ENCODE measurements around the gene SPNS2.

SPNS2 gene

DNA sequence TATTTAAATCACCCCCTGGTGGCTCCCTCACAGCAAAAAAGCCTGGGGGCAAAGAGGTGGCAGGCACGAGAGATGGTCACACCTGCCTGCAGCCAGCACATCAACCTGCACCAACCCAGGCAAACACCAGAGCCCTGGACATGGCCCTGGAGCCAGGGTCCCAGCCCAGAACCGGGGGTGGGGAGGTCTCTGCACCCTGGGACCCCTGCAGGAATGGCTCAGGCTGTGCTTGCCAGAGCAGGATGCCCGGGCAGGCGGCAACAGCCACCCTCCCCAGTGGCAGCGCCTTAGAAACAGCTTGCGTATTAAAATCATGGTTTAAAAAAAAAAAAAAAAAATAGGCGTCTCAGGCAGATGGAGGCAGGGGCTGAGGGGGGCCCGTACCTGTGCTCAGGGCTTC, 40.3 kb downstream of the SPNS2 start:
- no peak for DNase-seq

DNA sequence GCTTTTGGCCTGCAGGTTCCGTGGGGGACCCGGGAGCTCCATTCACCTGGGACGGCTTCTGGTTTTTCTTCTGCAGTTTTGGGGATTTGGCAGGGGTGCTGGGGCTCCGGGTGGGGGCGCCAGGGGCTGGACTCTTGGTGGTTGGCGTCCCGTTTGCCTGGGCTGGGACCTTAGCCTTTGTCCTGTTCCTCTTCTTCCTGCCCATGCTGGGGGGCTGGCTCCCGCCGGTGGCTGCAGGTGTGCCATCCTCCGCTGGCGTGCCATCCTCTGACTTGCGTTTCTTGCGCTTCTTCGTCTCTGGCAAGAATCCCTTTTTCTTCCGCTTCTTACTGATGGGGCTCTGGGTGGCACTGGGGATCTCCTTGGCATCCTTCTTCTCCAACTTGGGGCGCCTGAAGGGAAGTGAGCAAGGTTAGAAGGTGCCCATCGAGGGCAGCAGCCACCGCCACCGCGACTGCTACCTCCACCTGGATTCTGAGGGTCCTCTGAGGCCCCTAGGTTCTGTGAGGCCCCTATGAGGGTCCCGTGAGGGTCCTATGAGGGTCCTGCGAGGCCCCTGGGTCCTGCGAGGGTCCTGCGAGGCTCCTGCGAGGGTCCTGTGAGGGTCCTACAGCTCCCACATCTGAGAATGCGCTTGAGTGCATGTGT, 41.0 kb downstream of the SPNS2 start:
- no peak for DNase-seq

GRCh38 chr17:4540224-4540651, 41.6 kb downstream of the SPNS2 start:
- no peak for DNase-seq

- no peak for DNase-seq
These were observed 42.1 kb downstream of the SPNS2 start for GRCh38 chr17:4540687-4541327.

DNA sequence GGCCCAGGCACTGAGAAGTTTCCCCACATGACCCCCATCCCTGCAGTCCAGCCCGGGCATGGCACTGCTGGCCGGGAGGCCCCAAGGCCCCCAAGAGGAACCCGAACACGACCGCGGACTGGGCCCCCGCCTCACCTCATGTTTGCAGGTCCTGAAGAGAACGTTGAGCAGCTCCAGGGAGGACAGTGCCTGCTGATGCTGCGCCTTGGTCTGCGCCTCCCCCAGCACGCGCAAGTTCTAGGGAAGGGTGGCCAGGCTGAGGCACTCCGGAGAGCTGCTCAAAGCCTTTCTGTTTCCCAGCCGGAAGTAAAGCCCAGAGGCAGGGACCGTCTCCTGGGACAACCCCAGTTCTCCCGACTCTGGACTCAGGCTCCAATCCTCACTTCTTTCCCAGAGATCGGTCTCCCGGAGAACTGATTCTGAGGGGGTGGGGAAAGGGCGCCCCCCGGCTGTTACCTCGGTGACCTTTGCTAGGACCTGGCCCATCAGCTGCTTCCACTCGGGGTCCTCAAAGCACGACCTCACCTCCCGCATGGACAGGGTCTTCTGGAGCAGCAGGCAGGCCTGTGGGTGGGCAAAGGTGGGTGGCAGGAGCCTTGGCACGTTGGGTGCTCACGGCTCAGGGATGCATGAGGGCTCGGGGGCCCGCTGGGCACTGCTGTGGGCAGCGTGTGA, 42.8 kb downstream of the SPNS2 start:
- no peak for DNase-seq

DNA sequence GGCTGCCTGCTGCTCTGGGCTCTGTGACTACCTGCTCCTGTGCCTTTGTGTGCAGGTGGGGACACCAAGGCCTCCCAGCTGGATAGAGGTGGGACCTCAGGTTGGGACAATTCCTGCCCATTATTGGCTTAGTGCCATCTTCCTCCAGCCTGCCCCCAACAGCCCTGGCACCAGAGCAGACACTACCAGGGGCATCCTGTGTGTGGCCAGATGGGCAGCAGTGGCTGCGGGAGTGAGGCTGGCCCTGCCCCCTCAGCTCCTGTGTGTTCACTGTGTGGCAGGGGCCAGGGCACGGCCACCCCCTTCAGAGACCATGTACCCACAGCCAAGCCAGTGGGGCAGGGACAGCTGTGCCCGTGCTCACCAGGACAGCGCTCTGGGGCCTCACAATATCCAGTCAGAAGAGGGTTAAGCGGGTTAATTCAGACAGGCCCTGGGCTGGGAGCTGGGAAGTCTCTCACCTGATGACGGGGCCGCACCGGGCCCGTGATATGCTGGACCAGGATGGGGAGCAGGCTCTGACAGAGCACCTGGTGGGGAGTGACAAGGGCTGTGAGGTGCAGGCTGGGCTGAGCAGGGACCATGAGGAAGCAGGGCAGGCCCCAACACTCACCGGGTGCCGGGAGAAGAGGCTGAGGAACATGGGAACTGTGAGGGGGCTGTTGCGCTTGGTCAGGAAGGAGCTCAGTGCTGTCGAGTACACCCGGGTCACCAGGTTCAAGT, 43.5 kb downstream of the SPNS2 start:
- DNase-seq, result no peak

DNA sequence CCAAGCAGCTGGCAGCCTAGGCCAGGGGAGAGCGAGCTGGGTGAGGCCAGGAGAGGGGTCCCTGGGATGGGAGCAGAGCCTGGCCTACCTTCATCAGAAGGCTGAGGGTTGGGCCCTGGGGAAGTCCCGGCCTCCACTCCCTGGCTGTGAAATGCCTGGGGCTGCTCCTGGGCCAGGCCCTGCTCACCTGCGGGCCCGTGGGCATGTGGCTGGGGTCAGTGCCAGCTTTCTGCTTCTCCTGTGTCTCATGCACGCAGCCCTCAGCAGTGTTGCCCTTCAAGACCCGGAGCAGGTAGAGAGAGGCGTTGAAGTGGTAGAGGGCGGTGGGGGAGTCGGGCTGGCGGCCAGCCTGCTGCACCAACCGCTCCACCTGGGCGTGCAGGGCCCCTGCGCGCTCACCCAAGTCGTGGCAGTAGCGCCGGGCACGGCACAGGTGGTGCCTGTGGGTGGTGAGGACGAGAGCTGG, 44.1 kb downstream of the SPNS2 start:
- DNase-seq, result no peak

DNA sequence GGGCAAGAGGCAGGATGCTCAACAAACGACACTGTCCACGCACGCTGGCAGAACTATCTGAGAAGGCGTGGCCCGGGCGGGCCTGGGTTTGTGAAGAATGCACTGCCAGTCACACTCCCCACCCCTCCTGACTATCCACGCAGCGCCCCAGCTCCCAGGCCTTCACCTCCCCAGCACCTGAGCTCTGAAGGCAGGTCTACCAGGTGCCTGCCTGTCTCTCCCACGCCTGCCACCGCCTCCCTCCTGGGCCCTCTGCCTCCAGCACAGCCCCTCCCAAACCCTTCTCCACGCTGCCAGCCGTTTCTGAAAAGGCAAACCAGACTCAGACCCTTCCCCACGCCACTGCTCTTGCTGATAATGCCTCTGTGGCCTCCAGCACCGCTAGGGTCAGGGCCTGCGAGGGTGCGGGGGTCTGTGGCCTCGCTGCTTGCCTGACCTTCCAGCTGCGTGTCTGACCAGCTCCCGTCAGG, 44.9 kb downstream of the SPNS2 start:
- no peak for DNase-seq

DNA sequence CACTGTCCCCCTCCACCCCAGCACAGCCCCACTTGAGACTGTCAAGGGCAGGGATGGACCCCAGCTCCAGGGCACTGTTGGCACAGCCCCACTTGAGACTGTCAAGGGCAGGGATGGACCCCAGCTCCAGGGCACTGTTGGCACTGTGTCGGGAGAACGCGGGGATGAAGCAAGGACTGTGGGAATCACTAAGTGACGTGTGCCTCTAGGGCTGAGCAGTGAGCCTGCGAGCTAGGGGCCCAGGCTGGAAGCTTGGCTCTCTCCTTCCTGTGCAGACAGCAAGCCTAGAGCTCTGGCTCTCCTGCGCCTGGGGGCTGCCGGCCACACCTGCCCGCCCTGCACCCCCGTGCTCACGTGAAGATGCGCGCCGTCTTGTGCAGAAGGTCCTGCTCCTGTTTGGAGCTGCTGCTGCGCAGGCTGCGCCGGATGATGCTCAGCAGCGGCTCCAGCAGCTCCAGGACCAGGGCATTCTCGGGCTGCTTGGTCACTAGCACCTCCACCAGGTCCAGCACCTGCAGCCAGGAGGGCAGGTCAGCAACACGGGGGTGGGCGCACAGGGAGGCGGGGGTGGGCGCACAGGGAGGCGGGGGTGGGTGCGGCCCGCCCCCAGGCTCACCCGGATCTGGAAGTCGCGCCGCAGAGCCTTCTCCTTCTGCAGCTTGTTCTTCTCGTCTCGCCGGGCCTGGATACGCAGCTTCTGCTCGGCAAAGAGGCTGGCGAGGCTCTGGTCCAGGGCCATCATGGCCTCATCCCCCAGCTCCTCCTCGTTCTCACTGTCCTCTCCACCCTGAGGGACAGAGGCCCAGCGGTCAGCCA, 45.7 kb downstream of the SPNS2 start:
- no peak for DNase-seq

- no peak for DNase-seq
These were observed 46.2 kb downstream of the SPNS2 start for GRCh38 chr17:4544951-4545216.

GRCh38 chr17:4545217-4545951, 46.7 kb downstream of the SPNS2 start:
- DNase-seq, result no peak

DNA sequence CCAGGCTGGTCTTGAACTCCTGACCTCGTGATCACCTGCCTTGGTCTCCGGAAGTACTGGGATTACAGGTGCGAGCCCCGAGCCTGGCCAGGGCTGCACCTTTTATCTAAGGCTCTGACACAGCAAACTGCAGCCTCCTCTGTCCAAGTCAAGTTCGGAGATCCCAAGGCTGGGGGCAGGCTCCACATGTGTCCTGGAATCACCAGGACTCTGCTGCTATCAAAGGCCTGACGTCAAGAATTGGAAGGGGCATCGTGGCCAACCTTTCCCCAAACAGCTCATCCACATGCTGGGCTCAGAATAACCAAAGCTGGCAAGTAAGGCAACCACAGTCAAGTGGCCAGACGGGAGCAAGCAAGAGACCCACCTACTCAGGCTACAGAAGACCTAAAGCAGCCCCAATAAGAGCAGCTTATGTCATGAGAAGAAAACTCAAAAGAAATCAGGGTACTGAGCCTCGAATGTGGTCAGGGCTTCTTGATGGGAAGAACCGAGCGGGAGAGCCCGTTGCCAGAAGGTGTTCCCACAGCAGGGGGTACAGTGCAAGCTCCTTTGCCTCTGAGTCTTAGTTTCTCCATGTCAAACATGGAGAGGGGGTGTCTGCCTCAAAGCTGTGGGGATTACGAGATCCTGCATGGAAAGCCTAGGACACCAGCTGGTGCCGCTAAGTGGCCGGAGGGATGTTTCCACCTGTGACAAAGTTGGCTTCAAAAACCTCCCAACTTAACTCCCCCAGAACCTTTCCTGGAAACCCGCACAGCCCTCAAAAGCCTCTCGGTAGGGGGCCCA, 48.6 kb downstream of the SPNS2 start:
- DNase-seq, result no peak

GRCh38 chr17:4548061-4548461, 49.4 kb downstream of the SPNS2 start:
- DNase-seq, result no peak

GRCh38 chr17:4548721-4549531, 50.2 kb downstream of the SPNS2 start:
- DNase-seq, result no peak

GRCh38 chr17:4549781-4550533, 51.3 kb downstream of the SPNS2 start:
- DNase-seq, result no peak

DNA sequence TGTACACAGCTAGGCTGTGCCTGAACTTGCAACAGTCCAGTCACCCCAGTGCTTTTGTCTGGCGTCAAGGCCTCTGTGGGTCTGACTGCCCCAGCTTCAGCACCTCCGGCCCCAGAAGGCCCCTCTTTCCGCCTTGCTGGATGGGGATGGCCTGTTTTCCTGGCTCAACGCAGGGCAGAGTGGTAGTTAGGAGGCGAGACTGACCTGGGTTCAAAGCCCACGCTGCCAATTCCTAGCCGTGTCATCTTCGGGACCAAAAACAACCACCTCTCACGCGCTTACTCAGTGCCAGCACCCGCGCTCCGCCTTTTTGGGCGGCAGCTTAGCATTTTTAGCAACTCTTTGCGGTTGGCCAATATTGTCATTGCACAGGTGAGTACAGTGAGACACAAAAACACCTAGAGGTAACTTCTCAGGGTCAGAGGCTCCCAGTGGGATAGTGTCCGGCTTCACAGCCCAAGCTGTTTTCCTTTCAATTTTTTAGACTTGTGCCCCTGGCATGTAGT, 51.9 kb downstream of the SPNS2 start:
- no peak for DNase-seq

GRCh38 chr17:4551141-4551540, 52.5 kb downstream of the SPNS2 start:
- no peak for DNase-seq

DNA sequence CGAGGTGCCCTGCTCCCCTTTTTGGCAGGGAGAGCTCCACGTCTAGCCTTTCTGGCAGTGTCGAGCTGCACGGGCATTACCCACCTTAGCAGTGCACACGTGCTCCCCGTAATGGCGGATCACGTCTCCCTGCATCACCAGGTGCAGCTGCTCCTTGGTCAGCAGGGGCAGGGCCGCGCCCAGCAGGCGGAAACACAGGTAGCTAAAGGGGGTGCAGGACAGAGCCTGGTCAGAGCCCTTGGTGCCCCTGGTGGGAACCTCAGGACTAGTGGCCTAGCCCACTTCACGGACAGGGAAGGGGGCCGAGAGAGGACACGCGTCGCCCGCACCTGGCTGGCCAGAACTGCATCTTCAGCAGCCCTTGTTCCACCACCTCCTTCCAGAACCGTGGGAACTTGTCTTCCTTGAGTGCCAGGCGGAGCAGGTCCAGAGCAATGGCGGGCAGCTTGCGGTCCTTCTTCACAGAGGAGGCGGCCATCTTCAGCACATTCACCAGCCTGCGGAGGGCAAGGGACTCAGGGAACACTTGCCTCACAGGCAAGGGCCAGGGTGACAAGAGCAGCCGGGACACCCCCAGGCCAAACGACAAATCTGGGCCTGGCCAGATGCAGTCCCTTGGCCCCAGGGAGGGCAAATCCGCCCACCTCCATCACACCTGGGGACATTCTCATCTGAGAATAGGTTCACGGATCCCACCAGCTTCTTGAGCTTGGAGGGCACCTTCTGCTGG, 53.3 kb downstream of the SPNS2 start:
- no peak for DNase-seq

DNA sequence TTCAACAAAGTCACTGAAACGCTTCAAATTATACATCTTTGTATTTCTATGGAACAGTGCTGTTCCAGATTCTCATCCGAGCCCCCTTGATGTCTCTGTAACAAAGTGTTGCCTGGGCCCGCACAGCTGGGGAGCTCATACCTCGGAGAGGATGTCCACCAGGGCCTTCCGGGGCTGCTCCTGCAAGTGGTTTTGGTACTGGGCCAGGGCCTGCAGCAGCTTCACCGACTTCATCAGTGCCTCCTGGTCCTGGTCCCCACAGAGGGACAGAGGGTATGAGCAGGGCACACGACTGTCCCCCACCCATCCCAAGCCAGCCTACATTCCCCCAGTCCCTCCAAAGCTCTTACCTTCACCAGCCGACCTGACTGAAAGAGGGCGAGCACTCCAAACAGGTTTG, 55.0 kb downstream of the SPNS2 start:
- no peak for DNase-seq

Data from NCI-H2227 treated with DMSO at 0.1 percent for 48 hours (cell line).